ENCODE results near the gene DSCAML1. TPM values are rescaled to one million over a fixed set of nuclear protein-coding genes. Genes with fewer than 3 reads are reported as not detected.

The DSCAML1 gene
- total RNA-seq, 1 experiment from 2014 or later = not detected

DNA sequence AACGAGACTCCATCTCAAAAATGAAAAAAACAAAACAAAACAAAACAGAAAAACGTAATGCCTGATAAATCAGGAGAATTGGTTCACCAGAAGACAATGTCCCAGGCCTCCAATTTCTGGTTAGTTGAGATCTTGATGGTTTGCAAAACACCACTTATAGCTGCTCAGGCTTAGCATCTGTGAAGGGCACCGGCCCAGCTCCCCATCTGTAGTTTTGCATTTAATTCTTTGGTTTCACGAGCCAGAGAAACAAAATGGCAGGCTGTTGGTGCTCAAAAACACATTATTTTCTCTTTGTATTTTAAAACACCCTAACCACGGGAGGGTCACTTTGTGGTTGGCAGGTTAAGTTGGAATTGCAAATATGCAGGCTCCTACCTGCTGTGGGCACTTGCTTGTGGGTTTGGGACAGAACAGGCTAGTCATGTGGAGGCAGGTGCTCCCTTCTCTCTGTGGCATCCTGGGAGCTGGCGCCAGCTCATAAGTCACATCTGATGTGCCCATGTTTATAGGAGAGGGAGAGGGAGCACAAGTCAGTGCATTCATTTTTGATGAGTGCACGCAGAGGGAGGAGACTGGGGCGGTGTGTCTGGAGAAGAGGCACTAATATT, 323.4 kb downstream of the DSCAML1 start:
- BruUV-seq (replicated peaks) = no TSS peak
- ATAC-seq = peak; percentile 15; the same call in 1 of the 2 replicates
- no peaks in the 10 kb centered on the region for H3K36me3 ChIP-seq (ENCODE audit: low read depth, low read length)
- H3K9me2 ChIP-seq (replicated peaks; ENCODE audit: low read length) = no peaks in the 10 kb centered on the region
- no peaks in the 10 kb centered on the region for H3K4me1 ChIP-seq (ENCODE audit: insufficient read depth, low read length)
- peak; percentile 53 for DNase-seq
- H4K20me1 ChIP-seq (ENCODE audit: low read length) = no peaks in the 10 kb centered on the region
- H3F3A ChIP-seq (ENCODE audit: low read length, unreplicated experiment) = no peaks in the 10 kb centered on the region
- no peak overlapping the region for H3K27ac ChIP-seq (ENCODE audit: low read length)
- H3K4me3 ChIP-seq (ENCODE audit: low read length) = no peak overlapping the region
- intact Hi-C loops (cut with micrococcal nuclease) = no loop called here
- ChIA-PET CTCF (no interaction called here), POLR2A (ENCODE audit: unreplicated experiment) (no interaction called here)
- H2AFZ ChIP-seq (ENCODE audit: low read length) = no peak overlapping the region
- H3K9ac ChIP-seq (ENCODE audit: low read length) = no peak overlapping the region
- TF ChIP-seq, protein P1, sequence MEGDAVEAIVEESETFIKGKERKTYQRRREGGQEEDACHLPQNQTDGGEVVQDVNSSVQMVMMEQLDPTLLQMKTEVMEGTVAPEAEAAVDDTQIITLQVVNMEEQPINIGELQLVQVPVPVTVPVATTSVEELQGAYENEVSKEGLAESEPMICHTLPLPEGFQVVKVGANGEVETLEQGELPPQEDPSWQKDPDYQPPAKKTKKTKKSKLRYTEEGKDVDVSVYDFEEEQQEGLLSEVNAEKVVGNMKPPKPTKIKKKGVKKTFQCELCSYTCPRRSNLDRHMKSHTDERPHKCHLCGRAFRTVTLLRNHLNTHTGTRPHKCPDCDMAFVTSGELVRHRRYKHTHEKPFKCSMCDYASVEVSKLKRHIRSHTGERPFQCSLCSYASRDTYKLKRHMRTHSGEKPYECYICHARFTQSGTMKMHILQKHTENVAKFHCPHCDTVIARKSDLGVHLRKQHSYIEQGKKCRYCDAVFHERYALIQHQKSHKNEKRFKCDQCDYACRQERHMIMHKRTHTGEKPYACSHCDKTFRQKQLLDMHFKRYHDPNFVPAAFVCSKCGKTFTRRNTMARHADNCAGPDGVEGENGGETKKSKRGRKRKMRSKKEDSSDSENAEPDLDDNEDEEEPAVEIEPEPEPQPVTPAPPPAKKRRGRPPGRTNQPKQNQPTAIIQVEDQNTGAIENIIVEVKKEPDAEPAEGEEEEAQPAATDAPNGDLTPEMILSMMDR (conservative IDR thresholded peaks at IDR 0.05; ENCODE audit: low read depth, low read length) = no peak
- no peak for TF ChIP-seq EZH2phosphoT487 (IDR thresholded peaks at IDR 0.05; ENCODE audit: borderline replicate concordance, low read length)
- H3K4me2 ChIP-seq (ENCODE audit: low read length) = no peak overlapping the region
- H3K79me2 ChIP-seq (ENCODE audit: low read length) = no peaks in the 10 kb centered on the region
- peaks cover 87% of the 10 kb centered on the region for H3K27me3 ChIP-seq (ENCODE audit: low read length)
- no peaks in the 10 kb centered on the region for H3K9me3 ChIP-seq (ENCODE audit: low read length)

DNA sequence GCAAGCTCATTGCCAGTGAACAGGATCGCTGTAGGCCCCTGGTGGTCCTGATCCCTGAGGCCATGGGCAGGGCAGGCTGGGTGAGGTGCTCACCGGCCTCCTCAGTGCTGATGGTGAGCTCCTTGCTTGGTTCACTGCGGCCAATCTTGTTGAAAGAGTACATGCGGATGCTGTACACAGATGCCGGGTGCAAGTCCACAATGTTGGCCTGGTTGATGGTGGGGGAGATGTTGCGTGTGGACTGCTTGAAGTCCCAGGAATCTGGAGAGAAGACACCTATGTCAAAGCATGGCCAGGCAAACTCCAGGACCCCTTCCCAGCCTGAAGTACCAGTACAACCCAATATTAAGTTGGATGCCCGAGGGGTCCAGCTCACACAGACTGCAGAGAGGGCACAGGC, 325.2 kb downstream of the DSCAML1 start:
- no peaks in the 10 kb centered on the region for H3K9me3 ChIP-seq (ENCODE audit: low read length)
- H3F3A ChIP-seq (ENCODE audit: low read length, unreplicated experiment) = no peaks in the 10 kb centered on the region
- POLR2A ChIA-PET (ENCODE audit: unreplicated experiment) = no interaction called here
- no peak overlapping the region for H3K9ac ChIP-seq (ENCODE audit: low read length)
- ATAC-seq (no peak), DNase-seq (no peak)
- H3K4me3 ChIP-seq (ENCODE audit: low read length) = no peak overlapping the region
- H3K4me2 ChIP-seq (ENCODE audit: low read length) = no peak overlapping the region
- H3K4me1 ChIP-seq (ENCODE audit: insufficient read depth, low read length) = no peaks in the 10 kb centered on the region
- no peaks in the 10 kb centered on the region for H3K79me2 ChIP-seq (ENCODE audit: low read length)
- peaks cover 90% of the 10 kb centered on the region for H3K27me3 ChIP-seq (ENCODE audit: low read length)
- H4K20me1 ChIP-seq (ENCODE audit: low read length) = no peaks in the 10 kb centered on the region
- no peak overlapping the region for H2AFZ ChIP-seq (ENCODE audit: low read length)
- H3K9me2 ChIP-seq (replicated peaks; ENCODE audit: low read length) = no peaks in the 10 kb centered on the region
- no peaks in the 10 kb centered on the region for H3K36me3 ChIP-seq (ENCODE audit: low read depth, low read length)
- H3K27ac ChIP-seq (ENCODE audit: low read length) = no peak overlapping the region
- no TSS peak for BruUV-seq (replicated peaks)
- intact Hi-C loops (cut with micrococcal nuclease) = no loop called here
- TF ChIP-seq EZH2phosphoT487 (IDR thresholded peaks at IDR 0.05; ENCODE audit: borderline replicate concordance, low read length) (no peak), EZH2 (IDR thresholded peaks at IDR 0.05; ENCODE audit: low read length, unreplicated experiment) (no peak)
- TF ChIP-seq, protein P1 (conservative IDR thresholded peaks at IDR 0.05; ENCODE audit: low read depth, low read length) = no peak
- CTCF ChIA-PET = no interaction called here

DNA sequence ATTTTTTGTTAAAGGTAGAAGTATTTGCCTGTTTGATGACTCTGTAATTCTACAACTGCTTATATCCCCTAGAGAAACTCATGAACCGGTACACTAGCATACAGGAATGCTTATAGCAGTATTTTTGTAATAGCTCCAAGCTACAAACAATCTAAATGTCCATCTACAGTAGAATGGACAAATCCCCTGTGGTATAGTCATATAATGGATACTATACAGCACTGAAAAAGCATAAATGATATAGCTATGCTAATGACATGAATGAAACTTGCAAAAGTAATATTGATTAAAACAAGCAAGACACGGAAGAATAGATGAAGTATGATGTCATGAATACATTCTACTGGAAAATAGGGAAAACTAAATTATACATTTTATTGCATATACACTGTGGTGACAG, 326.4 kb downstream of the DSCAML1 start:
- ATAC-seq (no peak), DNase-seq (no peak)
- H3K9ac ChIP-seq (ENCODE audit: low read length) = no peak overlapping the region
- H3K4me1 ChIP-seq (ENCODE audit: insufficient read depth, low read length) = no peaks in the 10 kb centered on the region
- BruUV-seq (replicated peaks) = no TSS peak
- H2AFZ ChIP-seq (ENCODE audit: low read length) = no peak overlapping the region
- no peaks in the 10 kb centered on the region for H3K36me3 ChIP-seq (ENCODE audit: low read depth, low read length)
- intact Hi-C loops (cut with micrococcal nuclease) = no loop called here
- H3K9me2 ChIP-seq (replicated peaks; ENCODE audit: low read length) = no peaks in the 10 kb centered on the region
- no peak overlapping the region for H3K4me3 ChIP-seq (ENCODE audit: low read length)
- POLR2A ChIA-PET (ENCODE audit: unreplicated experiment) = no interaction called here
- no peak overlapping the region for H3K4me2 ChIP-seq (ENCODE audit: low read length)
- TF ChIP-seq, protein P1 (conservative IDR thresholded peaks at IDR 0.05; ENCODE audit: low read depth, low read length) = no peak
- no peak for TF ChIP-seq EZH2 (IDR thresholded peaks at IDR 0.05; ENCODE audit: low read length, unreplicated experiment)
- no peak for TF ChIP-seq EZH2phosphoT487 (IDR thresholded peaks at IDR 0.05; ENCODE audit: borderline replicate concordance, low read length)
- H3K27me3 ChIP-seq (ENCODE audit: low read length) = peaks cover 90% of the 10 kb centered on the region
- no peak overlapping the region for H3K27ac ChIP-seq (ENCODE audit: low read length)
- H3K79me2 ChIP-seq (ENCODE audit: low read length) = no peaks in the 10 kb centered on the region
- no peaks in the 10 kb centered on the region for H4K20me1 ChIP-seq (ENCODE audit: low read length)
- H3K9me3 ChIP-seq (ENCODE audit: low read length) = no peaks in the 10 kb centered on the region
- CTCF ChIA-PET = no interaction called here
- H3F3A ChIP-seq (ENCODE audit: low read length, unreplicated experiment) = no peaks in the 10 kb centered on the region
